Stimulated activated CD4-positive, alpha-beta T cell treated with anti-CD3 and anti-CD28 coated beads, Interleukin-15, amount 100 ng/mL, for 1 hour (primary cell): Measurements from ENCODE around the gene ST6GALNAC3.

Source experiments
- DNase-seq, 2 donors: peaks; one replicate each; pipeline ENCODE4 v3.0.0-alpha.2; 2020; ENCODE audit warnings: low read depth in 1 of 2, low spot score in 1 of 2

The ST6GALNAC3 gene

GRCh38 chr1:76492752-76493430 is 418.3 kb downstream of the ST6GALNAC3 start:
- DNase-seq: no peak

GRCh38 chr1:76494807-76495206 is 420.3 kb downstream of the ST6GALNAC3 start:
- no peak for DNase-seq

GRCh38 chr1:76496871-76497270 is 422.3 kb downstream of the ST6GALNAC3 start:
- no peak for DNase-seq

GRCh38 chr1:76500116-76500515 is 425.6 kb downstream of the ST6GALNAC3 start:
- no peak for DNase-seq

GRCh38 chr1:76501136-76501535 is 426.6 kb downstream of the ST6GALNAC3 start:
- DNase-seq: no peak

GRCh38 chr1:76501586-76502219 is 427.2 kb downstream of the ST6GALNAC3 start:
- no peak for DNase-seq

- DNase-seq: no peak
These were observed 428.6 kb downstream of the ST6GALNAC3 start for GRCh38 chr1:76503100-76503499.

GRCh38 chr1:76503736-76504135 is 429.2 kb downstream of the ST6GALNAC3 start:
- no peak for DNase-seq

GRCh38 chr1:76507376-76507775 is 432.8 kb downstream of the ST6GALNAC3 start:
- no peak for DNase-seq

GRCh38 chr1:76508871-76509270 is 434.3 kb downstream of the ST6GALNAC3 start:
- DNase-seq: no peak

GRCh38 chr1:76510672-76511557 is 436.4 kb downstream of the ST6GALNAC3 start:
- DNase-seq: no peak

GRCh38 chr1:76511558-76512179 is 437.1 kb downstream of the ST6GALNAC3 start:
- DNase-seq: no peak

- no peak for DNase-seq
These were observed 456.4 kb downstream of the ST6GALNAC3 start for GRCh38 chr1:76530953-76531352.

- no peak for DNase-seq
These were observed 467.1 kb downstream of the ST6GALNAC3 start for GRCh38 chr1:76541618-76542017.

GRCh38 chr1:76542359-76542758 is 467.8 kb downstream of the ST6GALNAC3 start:
- DNase-seq: no peak

GRCh38 chr1:76543495-76543894 is 468.9 kb downstream of the ST6GALNAC3 start:
- no peak for DNase-seq

GRCh38 chr1:76546354-76546933 is 471.9 kb downstream of the ST6GALNAC3 start:
- DNase-seq: no peak

GRCh38 chr1:76547916-76548315 is 473.4 kb downstream of the ST6GALNAC3 start:
- no peak for DNase-seq

- DNase-seq: no peak
These were observed 474.1 kb downstream of the ST6GALNAC3 start for GRCh38 chr1:76548513-76549100.

GRCh38 chr1:76554283-76554682 is 479.7 kb downstream of the ST6GALNAC3 start:
- no peak for DNase-seq

GRCh38 chr1:76562292-76562691 is 487.7 kb downstream of the ST6GALNAC3 start:
- DNase-seq: no peak
